ENCODE results near the gene TRAPPC6A.

Gene TRAPPC6A

GRCh38 chr19:45180936-45181335 lies 2.9 kb upstream of the TRAPPC6A start:
- ChIA-PET CTCF (interaction anchor here (0.7 kb wide), 1 partner anchor 19 kb away, joined by 3 read pairs; no protein-coding TSS in a partner anchor), POLR2A (no interaction called here)
- no peak for DNase-seq (ENCODE audit: low read depth, low spot score)
- TF ChIP-seq CTCF (IDR thresholded peaks at IDR 0.05; ENCODE audit: insufficient read depth, low read length, missing control alignments), result no peak
- H3K4me3 ChIP-seq (ENCODE audit: low read depth, low read length), result no peak overlapping the region

GRCh38 chr19:45179892-45180370 lies 1.9 kb upstream of the TRAPPC6A start:
- ChIA-PET CTCF (interaction anchor here (1.0 kb wide), 1 partner anchor 160 kb away, joined by 3 read pairs; no protein-coding TSS in a partner anchor), POLR2A (interaction anchor here (0.5 to 2.5 kb wide), 3 partner anchors 14 to 141 kb away, joined by 3 to 16 read pairs (median 3); partner anchors contain the start of genes CLASRP and PPP1R37)
- no peak for TF ChIP-seq CTCF (IDR thresholded peaks at IDR 0.05; ENCODE audit: insufficient read depth, low read length, missing control alignments)
- peak overlapping the region; percentile 90 for H3K4me3 ChIP-seq (ENCODE audit: low read depth, low read length)
- DNase-seq (ENCODE audit: low read depth, low spot score), result no peak

GRCh38 chr19:45179072-45179891 lies 1.2 kb upstream of the TRAPPC6A start:
- CTCF ChIA-PET, result interaction anchor here (0.6 to 2.3 kb wide), 9 partner anchors 8 to 160 kb away, joined by 3 to 12 read pairs (median 4); no protein-coding TSS in a partner anchor
- no peak for TF ChIP-seq CTCF (IDR thresholded peaks at IDR 0.05; ENCODE audit: insufficient read depth, low read length, missing control alignments)
- POLR2A ChIA-PET, result interaction anchor here (0.5 to 2.5 kb wide), 6 partner anchors 13 to 299 kb away, joined by 3 to 16 read pairs (median 3); partner anchors contain the start of genes CLASRP and PPP1R37
- peak overlapping the region; percentile 90 for H3K4me3 ChIP-seq (ENCODE audit: low read depth, low read length)
- no peak for DNase-seq (ENCODE audit: low read depth, low spot score)

GRCh38 chr19:45178262-45179071 lies 430 bp upstream of the TRAPPC6A start, which contains the start of gene BLOC1S3:
BLOC1S3 (plus strand) TSS chr19:45178784; CDS start chr19:45179297, 513 bp downstream.
- DNase-seq (ENCODE audit: low read depth, low spot score), result peak; percentile 100
- ChIA-PET POLR2A (interaction anchor here (0.6 to 2.5 kb wide), 8 partner anchors 8 to 300 kb away, joined by 3 to 16 read pairs (median 3); partner anchors contain the start of genes CLASRP and PPP1R37), CTCF (interaction anchor here (0.6 to 2.3 kb wide), 19 partner anchors 9 to 161 kb away, joined by 3 to 12 read pairs (median 4); no protein-coding TSS in a partner anchor)
- peak within 1 kb of the TSS; percentile 90 for H3K4me3 ChIP-seq (ENCODE audit: low read depth, low read length)
- TF ChIP-seq CTCF (IDR thresholded peaks at IDR 0.05; ENCODE audit: insufficient read depth, low read length, missing control alignments), result peak; percentile 65

DNA sequence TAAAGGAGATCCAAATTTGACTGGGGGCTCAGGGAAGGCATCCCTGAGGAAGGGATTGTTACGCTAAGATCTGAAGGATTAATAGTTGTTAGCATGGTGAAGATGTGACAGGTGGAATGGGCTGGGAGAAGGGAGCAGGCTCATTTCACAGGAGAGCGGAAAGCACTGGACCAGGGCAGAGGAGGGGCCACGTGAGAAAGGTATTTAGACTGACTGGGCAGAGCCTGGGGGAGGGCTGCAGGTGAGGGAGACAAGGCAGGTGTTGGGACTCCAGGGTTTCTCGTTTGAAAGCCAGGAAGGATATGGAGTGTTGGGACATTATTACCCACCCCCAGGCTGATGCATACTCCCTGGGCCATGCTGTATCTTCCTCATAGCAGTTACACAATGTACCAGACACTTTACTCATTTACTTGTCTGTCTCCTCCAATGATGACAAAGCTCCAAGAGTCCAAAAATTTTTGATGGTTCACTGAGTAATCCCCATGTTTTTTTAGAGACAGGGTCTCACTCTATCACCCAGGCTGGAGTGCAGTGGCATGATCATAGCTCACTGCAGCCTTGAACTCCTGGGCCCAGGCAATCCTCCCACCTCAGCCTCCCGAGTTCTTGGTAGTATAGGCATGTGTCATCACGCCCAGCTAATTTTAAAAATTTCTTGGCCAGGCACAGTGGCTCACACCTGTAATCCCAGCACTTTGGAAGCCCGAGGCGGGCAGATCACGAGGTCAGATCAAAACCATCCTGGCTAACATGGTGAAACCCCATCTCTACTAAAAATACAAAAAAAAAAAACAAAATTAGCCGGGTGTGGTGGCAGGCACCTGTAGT lies 2.3 kb downstream of the TRAPPC6A start:
- no peak overlapping the region for H3K4me3 ChIP-seq (ENCODE audit: low read depth, low read length)
- CTCF ChIA-PET, result no interaction called here
- no peak for DNase-seq (ENCODE audit: low read depth, low spot score)
- POLR2A ChIA-PET, result no interaction called here
- TF ChIP-seq CTCF (IDR thresholded peaks at IDR 0.05; ENCODE audit: insufficient read depth, low read length, missing control alignments), result no peak
